GM18861 (cell line): Measurements from ENCODE around the gene SCYL2.

ENCODE experiments used
- ATAC-seq: cut with Tn5 transposase; IDR thresholded peaks from one replicate; pipeline ENCODE4 v1.9.1; 2021; ENCODE audit not compliant: unreplicated experiment

Gene SCYL2

GRCh38 chr12:100371146-100371545, 104.2 kb downstream of the SCYL2 start:
- ATAC-seq, result no peak

- ATAC-seq, result no peak
Measured at GRCh38 chr12:100372853-100373640, 106.1 kb downstream of the SCYL2 start.

GRCh38 chr12:100375038-100375735, 108.2 kb downstream of the SCYL2 start:
- no peak for ATAC-seq

GRCh38 chr12:100376161-100376560, 109.2 kb downstream of the SCYL2 start:
- no peak for ATAC-seq

GRCh38 chr12:100381379-100381778, 114.4 kb downstream of the SCYL2 start:
- no peak for ATAC-seq

- no peak for ATAC-seq
Measured at GRCh38 chr12:100382338-100382737, 115.4 kb downstream of the SCYL2 start.

GRCh38 chr12:100383586-100384558, 116.9 kb downstream of the SCYL2 start:
- ATAC-seq, result no peak

- ATAC-seq, result no peak
Measured at GRCh38 chr12:100384559-100384935, 117.6 kb downstream of the SCYL2 start.

- no peak for ATAC-seq
Measured at GRCh38 chr12:100388382-100388781, 121.4 kb downstream of the SCYL2 start.
